ENCODE data around the gene CYP4F3. TPM values are rescaled to one million over a fixed set of nuclear protein-coding genes. Genes with fewer than 3 reads are reported as not detected.

The CYP4F3 gene
- total RNA-seq, 1 experiment from 2014 or later = not detected

DNA sequence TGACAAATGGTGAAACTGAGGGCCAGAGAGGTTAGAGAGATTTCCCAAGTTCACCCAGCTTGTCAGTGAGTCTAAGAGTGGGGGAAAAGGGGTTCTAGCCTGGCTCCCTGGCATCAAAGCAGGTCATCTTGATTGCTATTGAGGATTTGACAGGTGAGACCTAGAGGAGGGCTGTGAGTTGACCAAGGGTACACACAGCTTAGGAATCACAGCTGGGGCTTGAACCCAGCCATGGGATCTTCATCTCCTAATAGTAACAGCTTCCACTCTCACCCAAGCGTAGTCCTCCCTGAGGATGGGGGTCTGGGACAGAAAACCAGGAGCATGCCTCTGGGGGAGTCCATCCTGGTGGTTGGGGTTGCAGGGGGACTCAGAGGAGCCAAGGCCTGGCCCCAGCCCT, 18.9 kb upstream of the CYP4F3 start:
- TF ChIP-seq CTCF (conservative IDR thresholded peaks at IDR 0.05) = no peak
- Mint-ChIP-seq H3K27ac (no peak overlapping the region), H3K36me3 (ENCODE audit: insufficient read depth in 1 of 3, low read depth in 3 of 3) (peaks cover 8 to 31% (median 10%) of the 10 kb centered on the region in 3 experiments; a peak in 6 of 7 replicates), H3K4me1 (no peaks in the 10 kb centered on the region), H3K27me3 (ENCODE audit: low read depth) (no peaks in the 10 kb centered on the region; the same call in none of the 2 replicates), H3K9me3 (peaks cover 82 to 94% of the 10 kb centered on the region in 2 experiments), H3K4me3 (no peak overlapping the region)
- Histone ChIP-seq H3T11ph (ENCODE audit: low read length) (no peak overlapping the region), H2AFZ (ENCODE audit: low read length) (no peak overlapping the region), H3K4me1 (ENCODE audit: insufficient read depth, low read length) (no peaks in the 10 kb centered on the region), H4K5ac (ENCODE audit: insufficient read length, low read depth, low read length) (no peak overlapping the region), H2BK20ac (ENCODE audit: low read depth, low read length, poor library complexity, severe bottlenecking) (no peak overlapping the region), H3K79me2 (ENCODE audit: insufficient read depth, low read length) (no peaks in the 10 kb centered on the region), H3K4me2 (ENCODE audit: insufficient read depth, insufficient read length, low read length) (no peak overlapping the region), H3K18ac (ENCODE audit: insufficient read length, low read depth, low read length) (no peak overlapping the region), H4K91ac (ENCODE audit: insufficient read length, low read depth, low read length) (no peak overlapping the region), H3K23ac (ENCODE audit: insufficient read length, low read depth, low read length) (no peak overlapping the region), H3K56ac (ENCODE audit: insufficient read length, low read depth, low read length) (no peak overlapping the region), H2BK12ac (ENCODE audit: insufficient read length, low read depth, low read length) (no peak overlapping the region), H2BK15ac (ENCODE audit: low read depth, low read length) (no peak overlapping the region), H3K4ac (ENCODE audit: low read depth, low read length) (no peak overlapping the region), H3K27me3 (ENCODE audit: insufficient read depth, low read length) (no peaks in the 10 kb centered on the region), H3K9me3 (ENCODE audit: control insufficient read depth, low read depth, low read length) (peaks cover 84% of the 10 kb centered on the region), H3K9ac (ENCODE audit: extremely low read depth, insufficient read length, low read length) (no peak overlapping the region), H2AK5ac (ENCODE audit: insufficient read length, low read length) (no peak overlapping the region), H3K79me1 (ENCODE audit: insufficient read depth, low read depth, low read length, poor library complexity, severe bottlenecking) (no peaks in the 10 kb centered on the region), H3K23me2 (ENCODE audit: insufficient read length, low read depth, low read length, poor library complexity, severe bottlenecking) (no peaks in the 10 kb centered on the region), H2BK120ac (ENCODE audit: low read depth, low read length, poor library complexity, severe bottlenecking) (no peak overlapping the region), H2BK5ac (ENCODE audit: insufficient read length, low read length) (no peak overlapping the region), H3K14ac (ENCODE audit: insufficient read depth, low read length) (no peak overlapping the region), H4K8ac (replicated peaks; ENCODE audit: insufficient read length, low read depth, low read length) (no peak overlapping the region), H3K27ac (ENCODE audit: insufficient read length, low read depth, low read length) (no peak overlapping the region), H4K20me1 (ENCODE audit: control insufficient read depth, insufficient read depth, insufficient read length) (no peaks in the 10 kb centered on the region)
- no peak for DNase-seq
- no CpG with 5 or more reads among the region's 1 CpG for WGBS (ENCODE audit: extremely low coverage, insufficient read length, low lambda C conversion rate)

All from H9 (cell line).